Measurements from ENCODE around the gene NCAM1. TPM values are rescaled to one million over a fixed set of nuclear protein-coding genes. Genes with fewer than 3 reads are reported as not detected.

NCAM1 gene
- polyA plus RNA-seq, 1 donor, result 132 TPM

DNA sequence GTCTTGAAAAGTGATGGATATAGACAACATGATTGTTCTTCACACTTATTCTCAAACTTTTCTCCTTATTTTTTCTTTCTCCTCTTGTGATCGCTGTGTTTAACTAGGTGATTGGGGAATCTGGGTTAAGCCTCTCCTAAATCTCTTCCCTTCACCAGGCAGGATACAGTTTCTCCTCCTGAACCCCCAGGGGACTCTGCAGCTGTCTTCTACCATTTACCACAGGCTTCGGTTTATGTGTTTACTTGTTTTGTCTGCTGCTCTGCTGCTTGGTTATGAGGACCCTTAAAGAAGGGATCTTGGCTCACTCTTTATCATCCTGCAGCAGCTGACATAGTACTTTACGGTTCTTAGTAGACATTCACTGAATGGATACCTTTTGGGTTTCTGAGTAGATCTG lies 124.2 kb downstream of the NCAM1 start:
- DNase-seq (ENCODE audit: low read depth), result no peak

DNA sequence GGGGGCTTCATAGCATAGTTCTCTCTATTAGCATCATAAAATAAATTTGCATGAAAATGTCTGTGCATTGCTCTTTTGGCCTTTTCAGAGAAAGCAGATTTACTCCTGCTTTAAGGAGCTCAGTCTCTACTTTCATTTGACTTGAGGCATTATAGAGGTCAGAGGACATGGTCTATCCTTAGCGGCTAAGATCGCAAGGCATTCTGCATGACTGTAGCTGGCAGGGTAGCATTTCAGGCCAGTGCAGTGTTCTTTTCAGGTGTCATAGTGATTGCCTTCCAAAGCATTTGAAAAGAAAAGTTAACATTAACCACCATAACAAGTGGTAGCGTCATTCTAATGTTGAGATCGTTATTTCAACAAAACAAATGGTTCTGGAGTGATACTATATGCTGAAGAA lies 126.5 kb downstream of the NCAM1 start:
- DNase-seq (ENCODE audit: low read depth), result no peak

DNA sequence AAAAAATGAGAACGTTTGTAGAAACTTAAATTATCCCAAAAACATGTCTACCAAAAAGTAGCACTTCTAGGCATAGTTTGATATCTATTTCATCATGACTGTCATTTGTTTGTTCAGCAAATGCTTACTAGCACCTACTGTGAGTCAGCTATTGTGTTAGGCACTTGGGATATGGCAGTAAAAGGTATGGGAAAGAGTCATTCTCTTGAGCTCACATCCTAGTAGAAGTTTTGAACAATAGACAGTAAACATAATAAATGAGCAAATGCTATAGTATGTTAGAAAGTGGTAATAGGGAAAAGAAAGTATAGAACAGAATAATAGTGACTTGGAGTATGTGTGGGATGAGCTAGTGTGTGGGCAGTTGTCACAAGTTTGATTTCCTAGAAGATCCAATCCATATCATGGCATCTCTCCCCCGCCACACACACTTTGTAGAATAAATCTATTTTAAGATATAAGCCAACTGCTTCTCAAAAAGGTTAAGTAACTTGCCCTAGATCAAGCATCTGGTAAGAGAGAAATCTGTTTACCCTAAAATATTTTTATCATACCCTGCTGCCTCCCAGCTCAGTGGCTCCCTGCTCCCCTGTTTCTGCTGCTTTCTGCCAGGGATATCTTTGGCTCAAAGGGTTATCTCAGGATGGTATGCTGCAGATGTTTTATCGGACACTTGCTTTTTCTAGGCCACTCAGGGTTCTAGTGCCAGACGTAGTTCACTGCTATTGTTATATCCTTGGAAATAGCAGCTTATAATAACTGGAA lies 129.7 kb downstream of the NCAM1 start:
- no peak for DNase-seq (ENCODE audit: low read depth)

DNA sequence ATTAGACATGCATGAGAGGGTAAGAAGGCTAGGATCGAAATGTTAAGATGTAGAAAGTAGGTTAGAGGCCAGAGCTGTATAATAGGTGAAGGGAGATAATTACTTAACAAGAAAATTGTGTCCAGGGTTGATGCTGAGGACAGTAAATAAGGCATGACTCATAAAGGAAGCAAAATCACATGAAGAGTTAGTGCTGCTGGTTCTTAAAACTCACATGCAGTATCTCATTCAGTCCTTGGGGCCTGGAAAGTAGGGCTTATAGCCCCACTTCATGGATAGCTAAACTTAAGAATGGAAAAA lies 130.2 kb downstream of the NCAM1 start:
- DNase-seq (ENCODE audit: low read depth), result no peak

DNA sequence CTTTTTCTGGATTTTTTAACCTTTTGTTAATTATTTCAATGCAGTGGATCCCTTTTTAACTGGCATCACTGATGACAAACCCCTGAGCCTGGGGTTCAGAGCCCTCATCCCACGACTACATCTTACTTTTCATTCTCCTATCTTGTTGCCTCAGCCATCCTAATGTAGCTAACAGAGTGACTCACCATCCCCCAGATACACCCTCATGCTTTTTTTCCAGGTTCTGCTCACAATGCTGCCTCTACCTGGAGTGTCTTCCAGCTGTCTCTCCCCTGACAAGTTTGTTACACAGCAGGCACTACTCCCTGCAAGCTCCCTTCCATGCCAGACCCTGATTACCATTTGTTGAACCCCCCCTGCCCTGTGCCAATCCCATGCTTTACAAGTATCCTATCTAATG lies 135.4 kb downstream of the NCAM1 start:
- DNase-seq (ENCODE audit: low read depth), result no peak

DNA sequence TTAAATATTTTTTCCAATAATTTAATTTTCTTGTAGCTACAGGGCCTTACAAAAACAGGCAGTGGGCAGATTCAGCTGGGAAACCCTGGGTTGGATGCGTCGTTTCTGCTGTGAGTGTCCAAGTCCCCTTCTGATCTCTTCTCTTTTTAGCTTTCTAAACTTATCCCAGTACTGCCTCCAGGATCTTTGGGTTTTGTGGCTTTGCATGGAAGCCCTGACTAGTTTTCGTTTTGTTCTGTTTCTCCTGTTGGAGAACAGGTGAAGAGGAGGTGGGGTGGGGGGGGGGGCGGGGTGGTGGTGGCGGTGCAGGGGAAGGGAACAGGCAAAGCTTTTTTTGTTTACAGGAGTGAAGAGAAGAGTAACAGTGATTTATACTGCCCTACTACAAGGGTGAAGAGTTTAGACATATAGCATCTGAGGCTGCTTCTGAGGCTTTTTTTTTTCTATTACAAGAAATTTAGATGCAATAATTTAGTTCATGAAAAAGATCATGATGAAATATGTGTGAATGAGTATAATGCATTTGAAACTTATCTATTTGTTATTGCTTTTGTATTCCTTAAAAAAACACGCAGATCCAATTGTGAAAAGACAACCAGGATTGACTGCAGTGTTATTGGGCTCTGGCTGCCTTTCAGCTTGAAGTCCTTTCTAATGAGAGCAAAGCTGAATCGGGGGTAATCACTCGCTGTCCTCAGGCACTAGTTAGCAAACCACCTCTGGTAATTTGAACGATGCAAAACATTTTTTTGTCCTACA lies 142.9 kb downstream of the NCAM1 start:
- DNase-seq (ENCODE audit: low read depth), result no peak

DNA sequence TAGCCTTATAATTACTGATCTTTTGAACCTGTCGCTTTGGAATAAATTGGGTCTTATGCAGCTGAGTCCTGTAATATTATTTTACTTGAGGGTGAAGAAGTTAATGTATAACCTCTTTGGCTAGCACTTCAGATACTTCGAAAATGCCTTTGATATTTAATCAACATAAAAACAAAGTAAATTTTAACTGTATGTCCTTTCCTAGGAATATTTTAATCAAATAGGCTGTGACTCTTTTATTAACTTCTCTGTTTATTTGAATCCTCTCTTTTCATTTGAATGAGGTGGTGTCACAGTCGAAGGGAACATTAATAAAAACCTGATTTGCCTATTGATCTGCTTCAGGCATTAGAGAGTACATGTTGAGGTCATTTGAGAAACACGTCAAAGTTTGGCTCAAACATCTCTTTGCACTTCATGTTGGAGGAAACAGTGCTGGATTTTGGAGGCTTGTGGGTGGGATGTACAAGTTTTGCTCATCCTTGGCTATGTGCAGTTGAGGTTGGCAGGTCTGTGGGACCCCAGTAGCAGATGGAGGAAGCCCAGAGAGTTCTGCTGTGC lies 143.6 kb downstream of the NCAM1 start:
- no peak for DNase-seq (ENCODE audit: low read depth)

DNA sequence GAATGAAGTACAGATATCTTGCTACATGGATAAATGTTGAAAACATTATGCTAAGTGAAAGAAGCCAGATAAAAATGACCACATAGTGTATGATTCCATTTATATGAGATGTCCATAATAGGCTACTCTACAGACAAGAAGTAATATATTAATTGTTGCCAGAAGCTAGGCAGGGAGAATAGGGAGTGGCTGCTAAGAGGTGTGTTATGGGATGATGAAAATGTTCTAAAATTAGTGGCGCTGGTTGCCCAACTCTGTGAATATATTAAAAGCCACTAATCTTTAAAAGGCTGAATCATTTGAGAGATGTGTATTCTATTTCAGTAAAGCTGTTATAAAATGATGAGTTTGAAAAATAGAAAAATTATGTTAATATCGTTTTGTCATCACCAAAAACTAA lies 144.4 kb downstream of the NCAM1 start:
- no peak for DNase-seq (ENCODE audit: low read depth)

DNA sequence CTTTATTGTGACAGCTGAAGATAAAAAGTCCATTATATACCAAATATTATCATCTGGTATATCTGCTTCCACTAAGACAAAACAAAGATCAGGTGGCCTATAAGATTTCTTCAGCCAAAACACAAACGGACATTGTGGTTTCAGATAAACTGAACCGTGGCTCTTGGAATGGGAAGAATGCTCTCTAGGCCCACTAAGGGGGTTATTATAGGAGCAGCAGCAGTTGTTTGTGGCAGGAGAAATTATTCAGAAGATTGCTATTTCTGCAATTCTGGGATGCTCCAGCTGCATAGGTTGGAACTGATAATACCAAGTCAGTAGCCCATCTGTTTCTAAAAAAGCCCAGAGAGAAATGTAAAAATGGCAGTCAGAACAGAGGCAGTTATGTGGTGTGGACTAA lies 145.3 kb downstream of the NCAM1 start:
- DNase-seq (ENCODE audit: low read depth), result no peak

DNA sequence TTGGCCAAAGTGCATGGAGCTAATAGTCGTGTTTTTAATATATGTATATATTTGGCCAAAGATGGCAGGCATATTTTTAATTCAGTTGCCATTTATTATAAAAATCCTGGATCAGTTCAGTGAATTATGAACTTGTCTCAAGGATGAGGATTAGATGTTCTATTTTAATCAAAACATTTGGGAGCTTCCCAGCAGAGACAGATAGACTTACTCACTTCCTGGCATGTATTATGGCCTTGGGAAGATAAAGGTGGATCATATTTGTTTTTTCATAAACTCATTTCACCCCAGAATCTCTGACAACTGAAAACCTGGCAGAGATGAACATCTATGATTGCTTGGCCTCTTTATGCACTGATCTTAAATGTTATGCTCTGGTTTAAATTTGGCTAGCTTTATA lies 148.8 kb downstream of the NCAM1 start:
- DNase-seq (ENCODE audit: low read depth), result no peak

DNA sequence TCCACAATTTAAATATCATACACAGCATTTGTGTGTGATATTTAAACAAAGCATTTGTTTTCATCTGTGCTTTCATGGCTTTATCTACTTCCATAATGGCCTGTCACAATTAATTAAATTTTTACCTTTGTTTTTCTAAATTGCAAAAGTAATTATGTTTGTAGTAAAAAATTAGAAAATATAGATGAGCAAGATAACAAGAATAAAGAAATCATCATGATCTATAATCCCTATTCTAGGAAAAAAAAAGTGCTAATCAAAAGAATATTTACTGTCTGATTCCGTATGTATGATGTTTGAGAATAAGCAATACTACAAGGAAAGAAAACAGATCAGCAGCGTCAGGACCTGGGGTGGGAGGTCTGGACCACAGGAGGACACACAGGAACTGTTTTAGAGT lies 149.9 kb downstream of the NCAM1 start:
- DNase-seq (ENCODE audit: low read depth), result no peak

DNA sequence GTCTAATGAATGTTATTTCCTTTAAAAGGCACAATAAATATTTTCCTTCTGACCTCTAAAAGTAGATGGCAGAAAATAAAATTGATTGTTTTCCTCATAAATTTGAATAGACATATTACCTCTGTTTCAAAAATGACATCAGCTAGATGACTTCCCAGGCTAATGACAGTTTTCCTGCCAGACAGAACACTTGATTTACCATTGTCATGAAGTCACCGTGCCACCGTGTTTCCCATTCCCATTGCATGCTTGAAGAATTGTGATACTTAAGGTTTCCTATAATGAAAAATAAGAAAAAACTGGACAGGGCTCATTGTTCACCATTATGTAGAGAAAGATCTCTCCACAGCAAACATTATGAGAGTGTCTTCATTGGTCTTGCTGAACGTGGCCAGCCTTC lies 151.1 kb downstream of the NCAM1 start:
- DNase-seq (ENCODE audit: low read depth), result no peak

DNA sequence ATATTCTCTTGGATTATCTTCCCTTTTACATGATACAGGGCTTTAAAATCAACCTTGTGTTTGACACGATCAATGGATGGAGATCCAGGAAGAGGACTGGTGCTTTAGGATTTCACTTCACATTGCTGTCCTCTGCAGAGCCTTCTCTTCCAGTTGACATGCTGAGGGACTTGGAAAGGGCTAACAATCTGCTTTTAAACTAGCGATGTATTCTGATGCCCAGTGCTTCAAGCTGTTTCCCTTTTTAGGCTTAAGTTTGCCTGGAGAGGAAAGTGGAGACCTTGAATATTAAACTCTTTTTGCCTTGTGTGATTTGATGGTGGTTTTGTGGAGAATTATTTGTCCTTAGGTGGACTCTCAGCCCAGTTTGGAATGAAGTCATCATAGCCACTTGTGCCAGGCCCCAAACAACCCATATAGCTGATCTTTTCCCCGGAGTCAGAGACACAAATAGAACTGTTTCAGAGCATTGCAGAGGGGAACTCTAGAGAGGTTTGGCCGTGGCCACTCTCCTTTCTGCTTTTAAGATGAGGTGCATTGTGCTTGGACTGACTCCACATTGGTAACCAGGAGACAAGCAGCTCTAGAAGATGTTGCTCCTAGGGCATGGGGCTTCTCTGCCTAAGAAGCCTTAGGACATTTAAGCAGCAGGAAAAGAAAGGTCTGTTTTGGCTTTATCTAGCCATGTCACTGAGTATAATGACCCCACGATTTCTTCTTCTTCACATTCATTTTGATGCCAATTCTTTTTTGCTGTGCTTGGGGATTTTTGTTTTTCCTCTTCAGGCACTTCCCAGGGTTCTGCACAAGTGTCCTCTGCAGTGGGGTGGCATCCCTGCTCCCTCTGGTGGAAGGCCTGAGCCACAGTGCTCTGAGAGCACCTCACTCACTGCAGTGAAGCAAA lies 152.8 kb downstream of the NCAM1 start:
- DNase-seq (ENCODE audit: low read depth), result no peak

DNA sequence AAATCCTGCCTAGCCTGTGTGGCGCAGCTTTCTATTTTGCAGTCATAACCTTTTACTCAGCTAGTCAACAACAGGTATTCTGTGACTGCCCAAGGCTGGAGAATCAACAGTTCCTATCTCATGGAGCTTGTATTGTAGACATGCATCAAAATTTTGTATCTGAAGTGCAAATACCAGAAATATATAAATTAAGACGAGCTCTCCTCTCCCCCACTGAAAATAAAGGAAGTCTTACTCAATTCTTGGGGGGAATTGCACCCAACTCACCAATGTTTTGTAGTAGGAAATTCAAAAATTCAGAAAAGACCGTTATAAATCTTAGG lies 153.4 kb downstream of the NCAM1 start:
- no peak for DNase-seq (ENCODE audit: low read depth)

DNA sequence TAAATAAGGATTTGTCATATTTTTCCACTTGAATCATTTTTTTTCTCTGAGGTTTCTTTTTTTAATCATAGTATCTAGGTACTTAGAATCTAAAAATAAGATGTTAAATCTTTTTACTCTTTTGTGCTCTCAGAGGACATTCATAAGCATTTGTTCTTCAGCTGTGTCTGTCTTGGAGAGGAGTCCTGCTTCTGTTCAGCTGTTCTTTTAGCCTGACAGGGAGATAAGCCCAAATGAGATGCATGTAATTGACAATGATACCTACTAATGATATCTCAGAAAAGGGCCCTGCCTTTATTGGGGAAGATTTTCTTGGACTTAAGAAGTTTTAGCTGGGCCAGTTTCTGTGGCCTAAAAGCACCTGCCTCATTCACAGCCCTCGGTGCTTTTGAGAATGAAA lies 156.9 kb downstream of the NCAM1 start:
- no peak for DNase-seq (ENCODE audit: low read depth)

DNA sequence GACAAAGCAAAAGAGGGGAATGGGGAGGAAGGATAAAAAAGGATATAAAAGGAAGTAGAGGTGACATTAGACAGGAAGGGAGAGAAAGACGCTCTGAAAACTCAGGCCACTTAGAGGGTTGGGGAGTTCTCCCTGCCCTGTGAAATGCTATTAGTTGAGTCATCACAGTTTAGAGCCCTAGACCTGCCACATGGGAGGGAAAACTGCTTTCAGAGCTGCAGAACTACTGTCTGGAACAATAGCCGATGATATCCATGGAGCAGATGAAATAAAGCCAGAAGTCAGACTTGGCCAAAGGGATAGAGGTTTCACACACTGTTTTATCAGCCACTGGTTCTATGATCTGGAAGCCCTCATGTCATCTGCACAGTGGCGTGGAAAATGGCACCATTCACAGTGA lies 157.9 kb downstream of the NCAM1 start:
- no peak for DNase-seq (ENCODE audit: low read depth)

DNA sequence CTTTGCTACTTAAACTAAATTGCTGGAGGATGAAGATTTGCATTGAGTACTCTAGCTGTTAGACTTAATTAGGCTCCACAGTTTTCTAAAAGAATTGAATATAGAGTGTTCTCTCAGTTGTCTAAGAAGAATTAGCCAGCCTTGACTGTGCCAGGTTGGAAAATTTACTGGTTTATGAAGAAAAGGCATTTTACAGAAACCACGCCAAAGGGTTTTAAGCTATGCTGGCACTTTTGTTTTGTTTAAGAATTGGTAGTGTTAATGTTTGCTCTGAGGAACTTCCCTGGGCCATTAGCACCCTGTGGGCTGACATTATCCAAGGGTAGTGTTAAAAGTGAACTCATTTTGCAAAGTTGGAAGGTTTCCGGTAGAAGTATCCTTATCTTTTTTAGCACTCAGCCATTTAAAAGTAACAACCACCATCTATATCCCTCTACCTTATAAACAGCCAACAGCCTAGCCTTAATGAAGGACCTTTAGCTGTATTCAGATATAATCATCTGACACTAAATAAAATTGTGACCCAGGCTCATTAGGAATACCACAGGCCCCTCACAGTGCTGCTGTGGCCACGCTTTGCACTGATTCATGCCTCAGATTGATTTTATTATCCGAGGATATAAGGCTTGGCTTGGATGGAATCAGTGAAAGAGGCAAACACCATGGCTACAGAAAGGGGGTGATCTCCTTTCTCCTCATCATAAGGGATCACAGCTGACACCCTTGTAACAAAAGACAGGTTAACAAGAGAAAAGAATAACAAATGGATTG lies 158.9 kb downstream of the NCAM1 start:
- DNase-seq (ENCODE audit: low read depth), result no peak

DNA sequence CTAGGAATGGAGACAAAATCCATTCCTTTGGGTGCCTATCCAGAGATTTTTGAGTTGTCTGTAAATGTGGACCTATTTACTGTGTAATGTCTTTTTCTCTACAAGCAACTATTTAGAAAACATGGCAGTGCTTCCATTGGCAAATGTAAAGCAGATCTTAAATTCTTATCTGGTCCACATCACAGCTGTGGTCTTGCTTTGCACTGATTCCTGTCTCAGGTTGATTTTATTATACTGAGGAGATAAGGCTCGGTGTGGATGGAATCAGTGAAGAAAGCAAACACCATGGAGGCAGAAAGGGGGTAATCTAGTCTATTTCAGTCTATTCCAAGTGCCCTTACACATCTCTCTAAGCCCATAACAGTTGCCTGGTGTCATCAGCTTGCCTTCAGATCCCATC lies 160.5 kb downstream of the NCAM1 start:
- no peak for DNase-seq (ENCODE audit: low read depth)

DNA sequence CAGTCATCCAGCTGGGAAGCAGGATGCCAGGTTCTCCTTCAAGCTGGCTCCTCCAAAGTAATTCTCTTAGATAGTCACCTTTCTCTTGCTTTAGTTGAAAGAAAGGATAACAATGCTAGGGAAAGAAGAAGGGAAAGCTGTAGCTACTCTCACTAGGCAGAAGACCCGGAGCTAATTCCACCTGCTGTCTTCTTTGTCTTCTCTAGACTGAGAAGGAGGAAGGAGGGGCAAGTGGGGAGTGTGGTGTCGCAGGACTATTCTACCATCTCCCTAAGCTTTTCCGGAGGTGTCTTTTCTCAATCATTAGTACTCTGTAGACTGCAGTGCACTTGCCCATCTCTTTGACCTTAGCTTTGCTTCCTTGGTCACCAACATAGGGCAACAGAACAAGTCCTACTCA lies 162.8 kb downstream of the NCAM1 start:
- no peak for DNase-seq (ENCODE audit: low read depth)

DNA sequence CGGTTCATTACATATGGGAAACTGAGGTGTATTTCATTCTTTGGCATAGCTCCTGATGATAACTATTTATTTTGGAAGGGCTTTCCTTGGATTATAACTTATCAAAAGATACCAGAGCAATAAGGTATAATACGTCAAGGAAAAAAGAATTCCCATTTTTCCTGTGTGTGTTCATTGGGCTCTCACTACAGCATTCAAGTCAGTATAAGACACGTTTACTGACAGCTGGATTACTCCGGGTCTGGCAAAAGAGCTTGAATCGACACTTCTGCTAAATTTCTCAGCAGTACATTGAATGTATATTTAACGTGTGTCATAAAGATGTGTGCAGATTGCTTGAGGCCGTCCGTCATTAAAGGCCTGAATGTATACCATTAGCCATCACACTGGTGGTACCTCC lies 163.4 kb downstream of the NCAM1 start:
- DNase-seq (ENCODE audit: low read depth), result no peak

DNA sequence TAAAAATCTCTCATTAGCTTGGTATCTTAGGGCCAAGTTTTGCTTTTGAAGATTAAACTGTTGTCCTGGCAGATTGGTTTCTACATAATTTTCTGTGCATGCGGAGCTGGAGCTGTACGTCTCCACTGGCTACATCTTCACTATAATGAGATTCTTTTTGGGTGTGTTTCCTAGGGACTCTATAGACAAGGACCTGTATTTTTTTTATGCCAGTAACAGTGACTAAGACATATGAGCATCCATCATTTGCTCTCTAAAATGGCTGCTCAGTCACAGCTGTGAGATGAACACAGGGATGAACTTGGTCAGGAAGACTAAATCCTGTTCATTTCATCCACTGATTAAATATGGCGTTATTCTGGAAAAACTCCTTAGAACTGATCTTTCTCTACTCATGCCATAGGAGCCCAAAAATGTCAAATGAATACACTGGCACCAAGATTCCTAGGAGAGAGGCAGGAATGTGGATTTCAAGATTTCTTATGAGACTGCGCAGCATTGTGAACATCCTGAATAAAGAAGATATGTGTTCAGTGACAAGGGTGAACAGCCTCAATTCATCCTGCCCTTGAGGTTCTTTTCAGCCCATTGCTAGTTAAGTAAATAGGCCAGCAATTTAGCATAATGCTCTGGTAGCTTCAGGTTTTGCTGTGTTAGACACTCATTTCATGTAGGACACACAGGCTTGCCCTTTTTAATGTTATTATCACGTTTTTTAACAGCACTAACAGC lies 168.2 kb downstream of the NCAM1 start:
- no peak for DNase-seq (ENCODE audit: low read depth)

Measured in forelimb muscle (tissue), 1 donor.